Pulmonary artery endothelial cell (primary cell): ENCODE data around the gene GNAZ. TPM values are rescaled to one million over a fixed set of nuclear protein-coding genes. Genes with fewer than 3 reads are reported as not detected.
"Not testable (repeated sequence)": the region's sequence is repeated elsewhere in the genome, so short reads cannot be mapped to it uniquely, and the experiment has no call there.

Experiments used
- DNase-seq: peaks from one replicate; pipeline ENCODE4 v3.0.0-alpha.2; 2011; ENCODE audit warnings: low read depth, low spot score
- total RNA-seq: library from RNA; depleted of rRNA; stranded (reverse); fragments of >200 nt; gene quantifications from 2 replicates; pipeline ENCODE4 v1.2.3, GENCODE V29; 2014

The GNAZ gene
- 1.1 and 2.8 TPM in 2 replicates for total RNA-seq

- no peak for DNase-seq
Measured at GRCh38 chr22:23070418-23071229, at the start of gene GNAZ. Gene GNAZ, plus strand, starts transcription at chr22:23070519. Its CDS starts 25,177 bp downstream, at chr22:23095696.

- DNase-seq, result no peak
Measured at GRCh38 chr22:23020659-23021293, 49.5 kb upstream of the GNAZ start.

- DNase-seq, result not testable (repeated sequence)
Measured at GRCh38 chr22:23021660-23022353, 48.5 kb upstream of the GNAZ start.

GRCh38 chr22:23023294-23023693, 47.0 kb upstream of the GNAZ start:
- DNase-seq, result no peak

- no peak for DNase-seq
Measured at GRCh38 chr22:23026777-23027176, 43.5 kb upstream of the GNAZ start.

GRCh38 chr22:23027849-23028248, 42.5 kb upstream of the GNAZ start:
- DNase-seq, result not testable (repeated sequence)

- no peak for DNase-seq
Measured at GRCh38 chr22:23029521-23030228, 40.6 kb upstream of the GNAZ start.

- DNase-seq, result no peak
Measured at GRCh38 chr22:23031381-23031780, 38.9 kb upstream of the GNAZ start.

- DNase-seq, result no peak
Measured at GRCh38 chr22:23031786-23032185, 38.5 kb upstream of the GNAZ start.

GRCh38 chr22:23032658-23033057, 37.7 kb upstream of the GNAZ start:
- no peak for DNase-seq

- no peak for DNase-seq
Measured at GRCh38 chr22:23033116-23033905, 37.0 kb upstream of the GNAZ start.

GRCh38 chr22:23034621-23035556, 35.4 kb upstream of the GNAZ start:
- DNase-seq, result no peak

GRCh38 chr22:23035557-23036277, 34.6 kb upstream of the GNAZ start:
- DNase-seq, result no peak

- no peak for DNase-seq
Measured at GRCh38 chr22:23036684-23037428, 33.5 kb upstream of the GNAZ start.

GRCh38 chr22:23037429-23038333, 32.6 kb upstream of the GNAZ start:
- DNase-seq, result no peak

- DNase-seq, result no peak
Measured at GRCh38 chr22:23038334-23038642, 32.0 kb upstream of the GNAZ start.

- no peak for DNase-seq
Measured at GRCh38 chr22:23038902-23039301, 31.4 kb upstream of the GNAZ start.
